ENCODE data around the gene IL36A.

Gene IL36A

GRCh38 chr2:113050921-113051895, 45.9 kb downstream of the IL36A start:
- DNase-seq (ENCODE audit: low read depth), result no peak

- no peak for DNase-seq (ENCODE audit: low read depth)
Measured at GRCh38 chr2:113052396-113052917, 47.2 kb downstream of the IL36A start, which contains the start of gene IL36B. TSS of gene IL36B (minus strand) at chr2:113052867.

GRCh38 chr2:113053666-113054065, 48.4 kb downstream of the IL36A start:
- no peak for DNase-seq (ENCODE audit: low read depth)

GRCh38 chr2:113054066-113054465, 48.8 kb downstream of the IL36A start:
- DNase-seq (ENCODE audit: low read depth), result no peak

- no peak for DNase-seq (ENCODE audit: low read depth)
Measured at GRCh38 chr2:113056521-113056920, 51.3 kb downstream of the IL36A start.

- no peak for DNase-seq (ENCODE audit: low read depth)
Measured at GRCh38 chr2:113057117-113057516, 51.9 kb downstream of the IL36A start.
